B cell (primary cell): ENCODE measurements around the gene ADAP1. TPM values are rescaled to one million over a fixed set of nuclear protein-coding genes. Genes with fewer than 3 reads are reported as not detected.

Source experiments
- ATAC-seq: fragments of 200-7000 bp; cut with Tn5 transposase; one replicate; pipeline ENCODE4 v1.10.0; 2021; ENCODE audit warnings: low read depth, mild to moderate bottlenecking, moderate number of reproducible peaks, moderate library complexity
- CTCF ChIA-PET: fragments of 350-600 bp; sonication (Branson Sonifier 250); formaldehyde crosslinking; loops from one replicate; lab custom pipeline; 2021; ENCODE audit warnings: antibody characterized with exemption, inconsistent platforms; lab: Charles Lee
- POLR2A ChIA-PET: fragments of 350-600 bp; sonication (Branson Sonifier 250); formaldehyde crosslinking; loops from one replicate; lab custom pipeline; 2021; ENCODE audit warnings: antibody characterized with exemption; lab: Charles Lee
- DNase-seq: peaks from one replicate; pipeline ENCODE4 v3.0.0; 2013
- H2AFZ ChIP-seq: 2 replicates; pipeline ENCODE4 v1.6.1; 2012; ENCODE audit warnings: mild to moderate bottlenecking, low read depth, low read length; ENCODE audit not compliant: insufficient read depth, poor library complexity, severe bottlenecking
- H3K27ac ChIP-seq, 2 donors: 1 replicate in 1 of 2; 2 replicates in 1 of 2; pipeline ENCODE4 v1.5.1; 2012 to 2013; ENCODE audit warnings: low read length in 2 of 2, mild to moderate bottlenecking in 2 of 2, moderate library complexity in 1 of 2
- H3K27me3 ChIP-seq, 4 experiments: fragments of 200-600 bp in 1 of 4; sonication (generic) in 1 of 4; replicated peaks in 1 of 4; 1 replicate in 2 of 4; 2 replicates in 2 of 4; pipeline versions ENCODE4 v1.6.1 to v1.7.0; 2013 to 2016; ENCODE audit warnings: low read length in 3 of 4, mild to moderate bottlenecking in 2 of 4, mixed read lengths in 1 of 4, moderate library complexity in 1 of 4; ENCODE audit not compliant: insufficient read depth in 4 of 4, control insufficient read depth in 3 of 4; ENCODE audit errors: control extremely low read depth in 1 of 4
- H3K36me3 ChIP-seq, 2 experiments: replicated peaks in 1 of 2; 1 replicate in 1 of 2; 2 replicates in 1 of 2; pipeline versions ENCODE4 v1.6.1 to v1.7.1; 2013; ENCODE audit warnings: low read length in 1 of 2; ENCODE audit not compliant: insufficient read depth in 2 of 2, control insufficient read depth in 1 of 2; ENCODE audit errors: control extremely low read depth in 1 of 2, extremely low read depth in 1 of 2
- H3K4me1 ChIP-seq, 2 donors: fragments of 200-600 bp in 1 of 2; sonication (generic) in 1 of 2; 1 replicate in 1 of 2; 2 replicates in 1 of 2; pipeline versions ENCODE4 v1.5.1 to v1.6.1; 2013 to 2017; ENCODE audit warnings: low read length in 2 of 2; ENCODE audit not compliant: control insufficient read depth in 2 of 2, insufficient read depth in 2 of 2
- H3K4me2 ChIP-seq: replicated peaks from 2 replicates; pipeline ENCODE3; 2012; ENCODE audit warnings: mild to moderate bottlenecking, low read depth, low read length; ENCODE audit not compliant: poor library complexity, severe bottlenecking
- H3K4me3 ChIP-seq, 5 experiments: fragments of 200-600 bp in 1 of 5; sonication (generic) in 1 of 5; 1 replicate in 3 of 5; 2 replicates in 2 of 5; pipeline versions ENCODE4 v1.5.1 to v1.7.0; 2011 to 2016; ENCODE audit warnings: low read length in 4 of 5, mild to moderate bottlenecking in 4 of 5, low read depth in 2 of 5, control low read depth in 1 of 5, moderate library complexity in 1 of 5; ENCODE audit not compliant: insufficient read depth in 1 of 5; ENCODE audit errors: control extremely low read depth in 1 of 5, extremely low read depth in 1 of 5
- H3K79me2 ChIP-seq: fragments of 200-600 bp; sonication (generic); one replicate; pipeline ENCODE4 v1.6.0; 2016; ENCODE audit warnings: low read length; ENCODE audit not compliant: control insufficient read depth, insufficient read depth
- H3K9ac ChIP-seq: fragments of 200-600 bp; sonication (generic); 2 replicates; pipeline ENCODE4 v1.6.1; 2017; ENCODE audit warnings: mild to moderate bottlenecking, low read length, moderate library complexity
- H3K9me3 ChIP-seq, 3 donors: one replicate each; pipeline versions ENCODE4 v1.6.1 to v1.7.1; 2013; ENCODE audit warnings: low read length in 2 of 3; ENCODE audit not compliant: control insufficient read depth in 2 of 3, insufficient read depth in 1 of 3; ENCODE audit errors: control extremely low read depth in 1 of 3
- H4K20me1 ChIP-seq: 2 replicates; pipeline ENCODE4 v1.6.0; 2012; ENCODE audit warnings: mild to moderate bottlenecking, low read length; ENCODE audit not compliant: insufficient read depth, control insufficient read depth, poor library complexity, severe bottlenecking
- H3K27ac Mint-ChIP-seq: one replicate; pipeline ENCODE4 v1.8.0; 2021; ENCODE audit warnings: mixed read lengths
- H3K27me3 Mint-ChIP-seq: one replicate; pipeline ENCODE4 v1.8.0; 2021; ENCODE audit warnings: mixed read lengths
- H3K4me1 Mint-ChIP-seq: one replicate; pipeline ENCODE4 v1.8.0; 2021; ENCODE audit warnings: mixed read lengths
- H3K4me3 Mint-ChIP-seq: one replicate; pipeline ENCODE4 v1.8.0; 2021; ENCODE audit warnings: mixed read lengths
- H3K9me3 Mint-ChIP-seq: one replicate; pipeline ENCODE4 v1.8.0; 2022; ENCODE audit warnings: mixed read lengths; ENCODE audit not compliant: insufficient read depth
- CTCF ChIP-seq: fragments of 200-600 bp; IDR thresholded peaks from one replicate; pipeline ENCODE4 v1.8.0; 2022; ENCODE audit warnings: antibody characterized with exemption, mild to moderate bottlenecking
- EZH2 ChIP-seq: IDR thresholded peaks from 2 replicates; pipeline ENCODE4 v1.6.1; 2012; ENCODE audit warnings: borderline replicate concordance, low read depth, mild to moderate bottlenecking, moderate library complexity, low read length; ENCODE audit not compliant: insufficient read depth, poor library complexity, severe bottlenecking
- whole genome bisulfite sequencing: methylation state at CpG from one replicate; pipeline ENCODE4 v1.1.5; 2013; ENCODE audit warnings: missing lambda C conversion rate; ENCODE audit not compliant: insufficient coverage; 5-methylcytosine and 5-hydroxymethylcytosine counted together
- intact Hi-C: fragments of 100-400 bp; cut with micrococcal nuclease; formaldehyde crosslinking; loops from one replicate; pipeline ENCODE4 v1.10.0; 2022
- polyA plus RNA-seq: library from polyadenylated mRNA; depleted of rRNA; stranded (reverse); fragments of >200 nt; gene quantifications from 2 replicates; pipeline ENCODE4 v1.2.3, GENCODE V29; 2012
- total RNA-seq, 2 donors: library from RNA; stranded (reverse); fragments of 120-200 nt in 1 of 2; gene quantifications; 1 replicate in 1 of 2; 2 replicates in 1 of 2; pipeline versions ENCODE4 v1.2.3 to v1.2.4, GENCODE V29; 2013 to 2022

The ADAP1 gene
- total and polyA plus RNA-seq, 2 donors (not counting 1 experiment from before 2014, with no cell fraction given): 10.8 to 12.9 TPM

- no peak overlapping the region for H3K27ac ChIP-seq
- H3K36me3 ChIP-seq: peaks cover 0 to 76% of the 10 kb centered on the region in 2 experiments
- Mint-ChIP-seq H3K27me3 (no peaks in the 10 kb centered on the region), H3K4me1 (no peaks in the 10 kb centered on the region), H3K4me3 (no peak overlapping the region), H3K27ac (no peak overlapping the region), H3K9me3 (no peaks in the 10 kb centered on the region)
- H3K9me3 ChIP-seq: no peaks in the 10 kb centered on the region
- no peak overlapping the region for H3K4me3 ChIP-seq
- WGBS: 89% methylated on average over 6 of the region's 16 CpGs
- ATAC-seq (no peak), DNase-seq (no peak)
- POLR2A ChIA-PET: no interaction called here
- H3K4me2 ChIP-seq: no peak overlapping the region
- CTCF ChIA-PET: no interaction called here
- no peak overlapping the region for H2AFZ ChIP-seq
- no peaks in the 10 kb centered on the region for H3K4me1 ChIP-seq
- H3K9ac ChIP-seq: no peak overlapping the region
- no peaks in the 10 kb centered on the region for H4K20me1 ChIP-seq
- intact Hi-C loops: no loop called here
- H3K79me2 ChIP-seq: no peaks in the 10 kb centered on the region
- TF ChIP-seq EZH2 (no peak), CTCF (no peak)
- H3K27me3 ChIP-seq: no peaks in the 10 kb centered on the region
These were observed 91.4 kb downstream of the ADAP1 start for GRCh38 chr7:863106-863505.

DNA sequence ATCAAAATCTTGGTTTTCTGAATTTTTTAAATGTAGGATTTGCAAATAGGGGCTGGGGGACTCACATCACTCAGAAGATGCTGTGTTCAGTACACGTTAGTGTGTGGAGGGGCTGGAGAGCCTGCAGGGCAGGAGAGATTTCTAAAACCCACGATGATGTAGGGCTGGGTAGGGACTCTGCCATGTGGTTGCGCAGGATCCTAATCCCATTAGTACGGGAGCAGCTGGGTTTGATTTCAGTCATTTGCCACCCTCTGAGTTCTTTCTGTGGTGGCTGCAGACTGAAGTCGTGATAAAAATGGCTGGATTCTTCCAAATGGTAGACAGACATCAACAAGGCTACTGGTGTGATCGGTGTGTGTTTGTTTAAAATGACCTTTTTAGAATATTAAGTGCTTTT is 92.3 kb downstream of the ADAP1 start:
- Histone ChIP-seq H3K4me2 (no peak overlapping the region), H3K4me1 (no peaks in the 10 kb centered on the region), H2AFZ (no peak overlapping the region), H3K27me3 (no peaks in the 10 kb centered on the region), H4K20me1 (no peaks in the 10 kb centered on the region), H3K79me2 (no peaks in the 10 kb centered on the region), H3K36me3 (peaks cover 0 to 73% of the 10 kb centered on the region in 2 experiments), H3K9me3 (no peaks in the 10 kb centered on the region), H3K27ac (no peak overlapping the region), H3K9ac (no peak overlapping the region), H3K4me3 (no peak overlapping the region)
- Mint-ChIP-seq H3K4me1 (no peaks in the 10 kb centered on the region), H3K27ac (no peak overlapping the region), H3K27me3 (no peaks in the 10 kb centered on the region), H3K4me3 (no peak overlapping the region), H3K9me3 (no peaks in the 10 kb centered on the region)
- TF ChIP-seq CTCF (no peak), EZH2 (no peak)
- POLR2A ChIA-PET: no interaction called here
- WGBS: 100% methylated on average over 6 of the region's 6 CpGs
- intact Hi-C loops: no loop called here
- DNase-seq (no peak), ATAC-seq (no peak)
- CTCF ChIA-PET: no interaction called here
